Keratinocyte (primary cell): ENCODE data around the gene PLSCR3.

Source experiments
- EZH2 ChIP-seq: IDR thresholded peaks from one replicate; pipeline ENCODE4 v1.6.1; 2012; ENCODE audit warnings: inconsistent platforms, mild to moderate bottlenecking, low read length, moderate library complexity
- TF ChIP-seq, protein P1 (sequence below), 3 experiments: IDR thresholded peaks in 1 of 3; conservative IDR thresholded peaks in 1 of 3; optimal IDR thresholded peaks in 1 of 3; 2 replicates in 2 of 3; 3 replicates in 1 of 3; pipeline versions ENCODE3 to v1.5.1; 2011; ENCODE audit warnings: low read length in 3 of 3, mild to moderate bottlenecking in 3 of 3, moderate library complexity in 2 of 3, control low read depth in 1 of 3, inconsistent platforms in 1 of 3; ENCODE audit not compliant: insufficient read depth in 2 of 3; ENCODE audit errors: extremely low read depth in 1 of 3

GRCh38 chr17:7443499-7444485, 49.5 kb upstream of the PLSCR3 start:
- TF ChIP-seq, protein P1, sequence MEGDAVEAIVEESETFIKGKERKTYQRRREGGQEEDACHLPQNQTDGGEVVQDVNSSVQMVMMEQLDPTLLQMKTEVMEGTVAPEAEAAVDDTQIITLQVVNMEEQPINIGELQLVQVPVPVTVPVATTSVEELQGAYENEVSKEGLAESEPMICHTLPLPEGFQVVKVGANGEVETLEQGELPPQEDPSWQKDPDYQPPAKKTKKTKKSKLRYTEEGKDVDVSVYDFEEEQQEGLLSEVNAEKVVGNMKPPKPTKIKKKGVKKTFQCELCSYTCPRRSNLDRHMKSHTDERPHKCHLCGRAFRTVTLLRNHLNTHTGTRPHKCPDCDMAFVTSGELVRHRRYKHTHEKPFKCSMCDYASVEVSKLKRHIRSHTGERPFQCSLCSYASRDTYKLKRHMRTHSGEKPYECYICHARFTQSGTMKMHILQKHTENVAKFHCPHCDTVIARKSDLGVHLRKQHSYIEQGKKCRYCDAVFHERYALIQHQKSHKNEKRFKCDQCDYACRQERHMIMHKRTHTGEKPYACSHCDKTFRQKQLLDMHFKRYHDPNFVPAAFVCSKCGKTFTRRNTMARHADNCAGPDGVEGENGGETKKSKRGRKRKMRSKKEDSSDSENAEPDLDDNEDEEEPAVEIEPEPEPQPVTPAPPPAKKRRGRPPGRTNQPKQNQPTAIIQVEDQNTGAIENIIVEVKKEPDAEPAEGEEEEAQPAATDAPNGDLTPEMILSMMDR (optimal IDR thresholded peaks at IDR 0.05 in 1 of 3, IDR thresholded peaks at IDR 0.05 in 1 of 3, conservative IDR thresholded peaks at IDR 0.05 in 1 of 3; ENCODE audit: extremely low read depth in 1 of 3, insufficient read depth in 2 of 3, low read length in 3 of 3): no peak
- no peak for TF ChIP-seq EZH2
